A673 (cell line): ENCODE measurements around the gene CGB1. TPM values are rescaled to one million over a fixed set of nuclear protein-coding genes. Genes with fewer than 3 reads are reported as not detected.

Source experiments
- BruUV-seq: library from RNA; stranded (reverse); fragments of 400-500 nt; replicated peaks from 2 replicates; lab custom pipeline; 2021; lab: Mats Ljungman, UMichigan
- CTCF ChIA-PET: fragments of 300-600 bp; sonication (Branson Sonifier 250); formaldehyde crosslinking; loops from one replicate; lab custom pipeline; 2022; ENCODE audit warnings: antibody characterized with exemption; lab: Charles Lee
- POLR2A ChIA-PET: fragments of 300-600 bp; sonication (Branson Sonifier 250); formaldehyde crosslinking; loops from one replicate; lab custom pipeline; 2022; ENCODE audit warnings: antibody characterized with exemption; ENCODE audit not compliant: low non-redundant PET; lab: Charles Lee
- DNase-seq: peaks from one replicate; pipeline ENCODE4 v3.0.0-alpha.2; 2015; ENCODE audit warnings: low spot score
- H3K27ac ChIP-seq: fragments of 200-600 bp; sonication (generic); 2 replicates; pipeline ENCODE4 v1.5.1; 2016; ENCODE audit warnings: mixed run types, low read depth, mild to moderate bottlenecking, mixed read lengths, antibody characterized with exemption, low read length; ENCODE audit not compliant: poor library complexity, severe bottlenecking
- H3K27me3 ChIP-seq: fragments of 200-600 bp; sonication (generic); replicated peaks from 2 replicates; pipeline ENCODE4 v1.6.1; 2017; ENCODE audit warnings: mixed run types, low read depth, mild to moderate bottlenecking, mixed read lengths, antibody characterized with exemption, low read length; ENCODE audit not compliant: insufficient read depth, poor library complexity
- H3K36me3 ChIP-seq: fragments of 200-600 bp; sonication (generic); 2 replicates; pipeline ENCODE4 v1.6.1; 2016; ENCODE audit warnings: mixed run types, mild to moderate bottlenecking, mixed read lengths, antibody characterized with exemption, low read length; ENCODE audit not compliant: insufficient read depth, poor library complexity, severe bottlenecking
- H3K4me1 ChIP-seq: fragments of 200-600 bp; sonication (generic); 2 replicates; pipeline ENCODE4 v1.6.1; 2017; ENCODE audit warnings: mixed run types, mild to moderate bottlenecking, mixed read lengths, antibody characterized with exemption, low read length; ENCODE audit not compliant: insufficient read depth, poor library complexity, severe bottlenecking
- H3K4me3 ChIP-seq: fragments of 200-600 bp; sonication (generic); 2 replicates; pipeline ENCODE4 v1.5.1; 2016; ENCODE audit warnings: low read depth, mixed run types, mild to moderate bottlenecking, mixed read lengths, low read length; ENCODE audit not compliant: poor library complexity, severe bottlenecking
- H3K9me3 ChIP-seq: fragments of 200-600 bp; sonication (generic); 2 replicates; pipeline ENCODE4 v1.6.1; 2016; ENCODE audit warnings: mixed run types, low read depth, mild to moderate bottlenecking, mixed read lengths, antibody characterized with exemption, low read length; ENCODE audit not compliant: poor library complexity, severe bottlenecking
- EZH2 ChIP-seq: fragments of 200-600 bp; sonication (generic); IDR thresholded peaks from 2 replicates; pipeline ENCODE4 v1.6.1; 2017; ENCODE audit warnings: borderline replicate concordance, low read depth, mild to moderate bottlenecking, mixed read lengths, antibody characterized with exemption, low read length; ENCODE audit not compliant: poor library complexity, severe bottlenecking
- intact Hi-C: fragments of 100-400 bp; cut with micrococcal nuclease; formaldehyde crosslinking; loops from one replicate; pipeline ENCODE4 v1.10.0; 2022; ENCODE audit not compliant: unreplicated experiment
- total RNA-seq: library from RNA; stranded (reverse); gene quantifications from 2 replicates; pipeline ENCODE4 v1.2.3, GENCODE V29; 2021
- TF ChIP-seq, protein P1 (sequence below): fragments of 300-800, 200-600 bp; sonication (generic); conservative IDR thresholded peaks from 2 replicates; pipeline ENCODE4 v1.5.1; 2017; ENCODE audit warnings: low read depth, mild to moderate bottlenecking, antibody characterized with exemption, low read length, moderate library complexity, mixed read lengths

Gene CGB1
- total RNA-seq, 1 experiment from 2014 or later: not detected

DNA sequence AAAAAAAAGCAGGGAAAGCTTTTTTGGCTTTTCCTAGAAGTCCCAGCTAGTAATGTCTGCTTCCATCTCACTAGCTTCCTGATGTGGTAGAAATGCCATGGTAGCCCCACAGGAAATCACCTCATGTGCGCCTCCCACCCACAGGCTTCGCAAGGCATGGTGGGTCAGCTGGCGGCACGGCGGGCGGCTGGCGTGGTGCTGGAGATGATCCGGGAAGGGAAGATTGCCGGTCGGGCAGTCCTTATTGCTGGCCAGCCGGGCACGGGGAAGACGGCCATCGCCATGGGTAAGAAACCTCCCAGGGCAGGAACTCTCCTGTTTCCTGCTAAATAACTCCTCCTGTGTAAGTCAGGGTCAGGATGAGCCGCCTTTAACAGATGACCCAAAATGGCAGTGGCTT is 32.6 kb downstream of the CGB1 start:
- no peaks in the 10 kb centered on the region for H3K9me3 ChIP-seq
- ChIA-PET POLR2A (no interaction called here), CTCF (interaction anchor here (0.6 kb wide), 2 partner anchors 101 to 561 kb away, joined by 3 to 10 read pairs; no protein-coding TSS in a partner anchor)
- TF ChIP-seq EZH2: no peak
- TF ChIP-seq, protein P1, sequence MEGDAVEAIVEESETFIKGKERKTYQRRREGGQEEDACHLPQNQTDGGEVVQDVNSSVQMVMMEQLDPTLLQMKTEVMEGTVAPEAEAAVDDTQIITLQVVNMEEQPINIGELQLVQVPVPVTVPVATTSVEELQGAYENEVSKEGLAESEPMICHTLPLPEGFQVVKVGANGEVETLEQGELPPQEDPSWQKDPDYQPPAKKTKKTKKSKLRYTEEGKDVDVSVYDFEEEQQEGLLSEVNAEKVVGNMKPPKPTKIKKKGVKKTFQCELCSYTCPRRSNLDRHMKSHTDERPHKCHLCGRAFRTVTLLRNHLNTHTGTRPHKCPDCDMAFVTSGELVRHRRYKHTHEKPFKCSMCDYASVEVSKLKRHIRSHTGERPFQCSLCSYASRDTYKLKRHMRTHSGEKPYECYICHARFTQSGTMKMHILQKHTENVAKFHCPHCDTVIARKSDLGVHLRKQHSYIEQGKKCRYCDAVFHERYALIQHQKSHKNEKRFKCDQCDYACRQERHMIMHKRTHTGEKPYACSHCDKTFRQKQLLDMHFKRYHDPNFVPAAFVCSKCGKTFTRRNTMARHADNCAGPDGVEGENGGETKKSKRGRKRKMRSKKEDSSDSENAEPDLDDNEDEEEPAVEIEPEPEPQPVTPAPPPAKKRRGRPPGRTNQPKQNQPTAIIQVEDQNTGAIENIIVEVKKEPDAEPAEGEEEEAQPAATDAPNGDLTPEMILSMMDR: no peak
- DNase-seq: no peak
- intact Hi-C loops: no loop called here
- no peak overlapping the region for H3K27ac ChIP-seq
- no peaks in the 10 kb centered on the region for H3K27me3 ChIP-seq
- BruUV-seq: no TSS peak
- no peak overlapping the region for H3K4me3 ChIP-seq
- H3K36me3 ChIP-seq: peaks cover 55% of the 10 kb centered on the region
- H3K4me1 ChIP-seq: peaks cover 4% of the 10 kb centered on the region

DNA sequence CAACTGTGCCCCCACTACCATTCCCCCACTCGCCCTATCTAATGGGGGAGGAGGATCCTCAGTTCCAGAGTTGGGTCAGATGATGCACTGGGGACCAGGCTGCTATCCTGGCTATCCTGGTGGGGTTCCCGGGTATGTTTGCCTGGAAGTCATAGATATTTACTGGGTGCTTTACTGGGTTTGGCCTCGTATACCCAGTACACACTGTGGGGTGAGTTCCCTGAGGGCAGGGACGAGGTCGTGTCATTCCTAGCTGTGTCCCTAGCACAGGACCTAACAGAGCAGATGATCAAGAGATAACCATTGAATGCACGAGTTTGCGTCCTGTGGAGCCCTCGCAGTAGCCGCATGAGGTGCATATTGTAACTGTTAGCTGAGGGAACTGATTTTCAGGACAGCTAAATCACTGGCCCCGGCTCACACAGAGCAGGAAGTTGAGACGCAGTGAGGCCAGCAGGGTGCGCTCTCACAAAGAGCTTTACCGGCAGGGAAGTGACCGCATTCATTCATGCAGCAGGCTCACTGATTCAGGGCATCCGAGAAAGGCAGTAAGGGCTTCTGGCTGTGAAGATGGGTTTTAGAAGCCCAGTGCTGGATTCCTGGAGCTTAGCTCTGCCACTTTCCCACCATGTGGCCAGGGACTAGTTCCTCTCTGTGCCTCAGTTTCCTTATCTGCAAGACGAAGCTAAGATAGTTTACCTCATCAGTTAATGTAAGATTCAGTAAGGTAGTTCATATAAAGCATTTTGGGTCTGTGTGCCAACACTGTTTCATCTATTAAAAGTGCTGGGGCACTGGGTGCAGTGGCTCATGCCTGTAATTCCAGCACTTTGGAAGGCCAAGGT is 37.0 kb downstream of the CGB1 start:
- Histone ChIP-seq H3K27me3 (no peaks in the 10 kb centered on the region), H3K36me3 (peaks cover 32% of the 10 kb centered on the region), H3K4me3 (no peak overlapping the region), H3K27ac (no peak overlapping the region), H3K9me3 (no peaks in the 10 kb centered on the region), H3K4me1 (peaks cover 10% of the 10 kb centered on the region)
- CTCF ChIA-PET: interaction anchor here (0.5 to 1.3 kb wide), 13 partner anchors 18 to 892 kb away, joined by 3 to 11 read pairs (median 4); no protein-coding TSS in a partner anchor
- POLR2A ChIA-PET: no interaction called here
- BruUV-seq: no TSS peak
- intact Hi-C loops: no loop called here
- TF ChIP-seq, protein P1: peak; percentile 94
- TF ChIP-seq EZH2: no peak
- peak; percentile 89 for DNase-seq

DNA sequence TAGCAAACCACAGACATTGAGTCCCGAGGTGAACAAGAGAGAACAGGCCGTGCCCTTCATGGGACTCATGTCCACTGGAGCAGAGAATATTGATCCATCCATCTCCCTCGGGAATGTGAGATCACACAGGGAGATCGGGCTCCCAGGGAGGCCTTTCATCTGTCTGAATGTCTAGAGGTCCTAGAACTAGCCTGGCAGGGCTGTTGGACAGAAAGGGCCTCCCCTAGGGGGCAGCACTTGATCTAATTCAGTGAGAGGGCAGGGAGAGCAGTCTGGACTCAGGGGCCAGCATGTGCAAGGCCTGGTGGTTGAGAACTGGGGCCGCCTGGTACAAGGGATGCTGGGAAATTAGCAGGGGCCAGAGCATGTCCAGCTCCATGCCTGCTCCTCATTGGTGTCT is 38.7 kb downstream of the CGB1 start:
- intact Hi-C loops: no loop called here
- POLR2A ChIA-PET: interaction anchor here (0.7 kb wide), 1 partner anchor 76 kb away, joined by 3 read pairs; no protein-coding TSS in a partner anchor
- no peak overlapping the region for H3K27ac ChIP-seq
- H3K4me3 ChIP-seq: no peak overlapping the region
- CTCF ChIA-PET: interaction anchor here (0.7 to 1.6 kb wide), 4 partner anchors 15 to 538 kb away, joined by 3 to 7 read pairs (median 4); no protein-coding TSS in a partner anchor
- TF ChIP-seq, protein P1: peak; percentile 70
- no peak for TF ChIP-seq EZH2
- no peaks in the 10 kb centered on the region for H3K9me3 ChIP-seq
- peak; percentile 67 for DNase-seq
- H3K27me3 ChIP-seq: no peaks in the 10 kb centered on the region
- H3K36me3 ChIP-seq: peaks cover 15% of the 10 kb centered on the region
- peaks cover 13% of the 10 kb centered on the region for H3K4me1 ChIP-seq
- no TSS peak for BruUV-seq
